GM19467 (cell line): Measurements from ENCODE around the gene JPH3.
"Not testable (repeated sequence)": the region's sequence is repeated elsewhere in the genome, so short reads cannot be mapped to it uniquely, and the experiment has no call there.

Experiments
- ATAC-seq: cut with Tn5 transposase; IDR thresholded peaks from one replicate; pipeline ENCODE4 v1.9.1; 2021; ENCODE audit warnings: mild to moderate bottlenecking, moderate library complexity; ENCODE audit not compliant: unreplicated experiment

JPH3 gene

GRCh38 chr16:87572959-87573358, 29.3 kb upstream of the JPH3 start:
- ATAC-seq: no peak

GRCh38 chr16:87575027-87575804, 27.1 kb upstream of the JPH3 start:
- no peak for ATAC-seq

- no peak for ATAC-seq
Observed at GRCh38 chr16:87576171-87576570, 26.1 kb upstream of the JPH3 start.

GRCh38 chr16:87578142-87578930, 24.0 kb upstream of the JPH3 start:
- not testable (repeated sequence) for ATAC-seq

- no peak for ATAC-seq
Observed at GRCh38 chr16:87579691-87580090, 22.6 kb upstream of the JPH3 start.

GRCh38 chr16:87580855-87581261, 21.4 kb upstream of the JPH3 start:
- ATAC-seq: no peak

- ATAC-seq: no peak
Observed at GRCh38 chr16:87581857-87582215, 20.5 kb upstream of the JPH3 start.

- no peak for ATAC-seq
Observed at GRCh38 chr16:87582216-87582965, 19.9 kb upstream of the JPH3 start.

- ATAC-seq: no peak
Observed at GRCh38 chr16:87582966-87583325, 19.4 kb upstream of the JPH3 start.

GRCh38 chr16:87583453-87584131, 18.7 kb upstream of the JPH3 start:
- ATAC-seq: no peak

GRCh38 chr16:87584271-87584670, 18.0 kb upstream of the JPH3 start:
- ATAC-seq: no peak

GRCh38 chr16:87584975-87585374, 17.3 kb upstream of the JPH3 start:
- ATAC-seq: no peak

GRCh38 chr16:87585442-87586200, 16.7 kb upstream of the JPH3 start:
- ATAC-seq: no peak

GRCh38 chr16:87586201-87586782, 16.0 kb upstream of the JPH3 start:
- no peak for ATAC-seq

- ATAC-seq: no peak
Observed at GRCh38 chr16:87587636-87588035, 14.7 kb upstream of the JPH3 start.

GRCh38 chr16:87592018-87592712, 10.1 kb upstream of the JPH3 start:
- no peak for ATAC-seq

- ATAC-seq: no peak
Observed at GRCh38 chr16:87593710-87594258, 8.5 kb upstream of the JPH3 start.

GRCh38 chr16:87595712-87596111, 6.6 kb upstream of the JPH3 start:
- ATAC-seq: no peak

GRCh38 chr16:87597324-87597830, 4.9 kb upstream of the JPH3 start:
- no peak for ATAC-seq
